Activated CD8-positive, alpha-beta T cell treated with anti-CD3 and anti-CD28 coated beads for 36 hours (primary cell): Measurements from ENCODE around the gene BGN. TPM values are rescaled to one million over a fixed set of nuclear protein-coding genes. Genes with fewer than 3 reads are reported as not detected.

ENCODE experiments used
- ATAC-seq: fragments of 200-7000 bp; cut with Tn5 transposase; one replicate; pipeline ENCODE4 v1.10.0; 2021; ENCODE audit warnings: mild to moderate bottlenecking, moderate library complexity
- CTCF ChIA-PET: fragments of 350-600 bp; sonication (Branson Sonifier 250); formaldehyde crosslinking; loops from one replicate; lab custom pipeline; 2021; ENCODE audit warnings: antibody characterized with exemption; lab: Charles Lee
- POLR2A ChIA-PET: fragments of 350-600 bp; sonication (Branson Sonifier 250); formaldehyde crosslinking; loops from one replicate; lab custom pipeline; 2021; ENCODE audit warnings: antibody characterized with exemption; lab: Charles Lee
- DNase-seq: peaks from one replicate; pipeline ENCODE4 v3.0.0-alpha.2; 2020
- H3K27ac Mint-ChIP-seq: one replicate; pipeline ENCODE4 v1.8.0; 2021; ENCODE audit warnings: mild to moderate bottlenecking, mixed read lengths
- H3K27me3 Mint-ChIP-seq: one replicate; pipeline ENCODE4 v1.8.0; 2021; ENCODE audit warnings: mixed read lengths
- H3K36me3 Mint-ChIP-seq: one replicate; pipeline ENCODE4 v1.8.0; 2021; ENCODE audit warnings: low read depth, mixed read lengths
- H3K4me1 Mint-ChIP-seq: one replicate; pipeline ENCODE4 v1.8.0; 2021; ENCODE audit warnings: low read depth, mixed read lengths
- H3K4me3 Mint-ChIP-seq: one replicate; pipeline ENCODE4 v1.8.0; 2021; ENCODE audit warnings: mild to moderate bottlenecking, moderate library complexity, mixed read lengths
- H3K9me3 Mint-ChIP-seq: one replicate; pipeline ENCODE4 v1.8.0; 2021; ENCODE audit warnings: mixed read lengths
- CTCF ChIP-seq: fragments of 200-600 bp; IDR thresholded peaks from one replicate; pipeline ENCODE4 v1.8.0; 2022; ENCODE audit warnings: antibody characterized with exemption, mild to moderate bottlenecking
- intact Hi-C: fragments of 100-400 bp; cut with micrococcal nuclease; formaldehyde crosslinking; loops from one replicate; pipeline ENCODE4 v1.10.0; 2022
- total RNA-seq, 2 experiments: library from RNA; stranded (reverse); gene quantifications; one replicate each; pipeline ENCODE4 v1.2.3, GENCODE V29; 2021

Gene BGN
- total RNA-seq, 2 experiments from 2014 or later, result not detected

DNA sequence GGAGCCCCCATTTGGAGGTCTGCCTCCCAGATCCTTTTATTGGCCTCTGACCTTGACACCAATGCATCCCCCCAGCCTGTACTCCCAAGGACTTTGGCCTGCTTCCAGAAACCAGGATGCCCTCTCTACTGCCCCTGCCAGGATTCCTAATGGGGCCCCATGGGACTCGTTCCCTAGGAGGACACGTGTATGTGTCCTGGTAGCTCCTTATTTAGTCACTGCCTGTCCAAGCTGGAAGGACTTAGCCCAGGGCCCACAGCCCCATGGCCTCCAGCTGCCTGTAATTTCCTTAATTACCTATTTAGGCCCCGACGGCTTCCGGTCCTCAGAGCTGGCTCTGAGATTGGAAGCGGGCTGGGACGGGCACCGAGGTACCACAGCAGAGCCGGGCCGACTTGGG lies 32.0 kb downstream of the BGN start:
- ATAC-seq, result no peak
- ChIA-PET POLR2A (no interaction called here), CTCF (no interaction called here)
- no peaks in the 10 kb centered on the region for H3K9me3 Mint-ChIP-seq
- H3K27ac Mint-ChIP-seq, result no peak overlapping the region
- DNase-seq, result no peak
- H3K4me1 Mint-ChIP-seq, result no peaks in the 10 kb centered on the region
- TF ChIP-seq CTCF, result no peak
- intact Hi-C loops, result no loop called here
- H3K4me3 Mint-ChIP-seq, result no peak overlapping the region
- H3K36me3 Mint-ChIP-seq, result no peaks in the 10 kb centered on the region
- H3K27me3 Mint-ChIP-seq, result peaks cover 6% of the 10 kb centered on the region

- intact Hi-C loops, result no loop called here
- Mint-ChIP-seq H3K36me3 (no peaks in the 10 kb centered on the region), H3K27me3 (peaks cover 3% of the 10 kb centered on the region), H3K9me3 (no peaks in the 10 kb centered on the region), H3K4me3 (no peak overlapping the region), H3K27ac (no peak overlapping the region), H3K4me1 (no peaks in the 10 kb centered on the region)
- ChIA-PET CTCF (no interaction called here), POLR2A (interaction anchor here (0.9 kb wide), 1 partner anchor 12 kb away, joined by 3 read pairs; no protein-coding TSS in a partner anchor)
- ATAC-seq (no peak), DNase-seq (no peak)
- no peak for TF ChIP-seq CTCF
These were observed 32.4 kb downstream of the BGN start for GRCh38 chrX:153527208-153527607.

DNA sequence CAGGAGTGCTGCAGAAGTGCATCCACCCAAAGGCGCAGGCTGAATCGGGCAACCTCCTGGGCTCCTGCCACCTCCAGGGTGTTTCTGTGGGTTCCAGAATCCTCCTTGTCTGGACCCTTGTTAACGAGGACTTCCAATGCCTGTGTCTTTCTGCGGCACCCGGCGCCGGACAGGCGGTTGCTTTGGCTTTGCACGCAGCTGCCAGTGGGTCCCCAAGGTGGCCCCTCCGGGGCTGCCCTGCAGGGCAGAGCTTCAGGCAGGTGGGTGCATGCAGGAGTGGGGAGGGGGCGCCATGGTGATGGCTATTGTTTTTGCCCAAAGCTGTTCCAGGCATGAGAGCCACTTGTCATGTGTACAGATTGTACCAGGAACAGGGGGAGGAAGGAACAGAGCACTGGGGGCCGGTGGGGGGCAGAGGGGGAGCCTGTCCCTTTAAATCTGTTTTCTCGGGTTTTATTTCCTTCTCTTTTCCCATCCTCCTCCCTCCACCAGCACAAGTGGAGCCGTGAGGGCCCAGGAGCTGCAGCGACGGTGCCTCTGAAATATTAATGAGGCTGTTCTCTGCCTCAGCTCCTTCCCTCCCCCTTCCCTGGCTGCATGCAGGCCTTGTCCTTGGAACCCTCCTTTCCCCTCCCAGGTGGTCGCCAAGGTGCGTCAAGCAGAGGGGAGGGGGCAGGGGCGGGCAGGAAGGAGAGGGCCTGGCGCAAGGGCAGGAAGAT lies 35.8 kb downstream of the BGN start:
- no peaks in the 10 kb centered on the region for H3K4me1 Mint-ChIP-seq
- no peak for DNase-seq
- intact Hi-C loops, result no loop called here
- H3K27me3 Mint-ChIP-seq, result peaks cover 3% of the 10 kb centered on the region
- ChIA-PET POLR2A (no interaction called here), CTCF (interaction anchor here (1.2 kb wide), 1 partner anchor 9 kb away, joined by 6 read pairs; no protein-coding TSS in a partner anchor)
- no peak overlapping the region for H3K27ac Mint-ChIP-seq
- TF ChIP-seq CTCF, result no peak
- no peak overlapping the region for H3K4me3 Mint-ChIP-seq
- no peaks in the 10 kb centered on the region for H3K9me3 Mint-ChIP-seq
- no peak for ATAC-seq
- H3K36me3 Mint-ChIP-seq, result no peaks in the 10 kb centered on the region

DNA sequence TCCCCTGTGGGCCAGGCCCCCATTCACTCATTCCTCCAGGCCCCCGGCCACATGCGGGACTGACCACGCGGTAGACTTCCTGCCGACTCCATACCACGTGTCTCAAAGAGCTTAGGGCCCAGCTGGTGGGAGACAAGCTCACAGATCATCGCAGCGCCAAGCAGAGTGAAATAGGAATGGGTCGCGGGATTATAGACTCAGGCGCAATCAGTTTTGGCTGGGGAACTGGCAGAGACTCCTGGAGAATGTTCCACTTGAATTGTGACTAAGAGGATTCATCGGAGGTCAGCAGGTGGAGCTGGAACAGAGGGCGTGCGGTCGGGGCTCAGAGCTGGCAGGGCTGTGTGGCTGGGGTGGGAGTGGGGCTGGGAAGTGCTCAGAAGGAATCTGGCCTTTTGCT lies 38.3 kb downstream of the BGN start:
- no peak for TF ChIP-seq CTCF
- Mint-ChIP-seq H3K36me3 (no peaks in the 10 kb centered on the region), H3K27me3 (no peaks in the 10 kb centered on the region), H3K27ac (no peak overlapping the region), H3K9me3 (no peaks in the 10 kb centered on the region), H3K4me3 (no peak overlapping the region), H3K4me1 (no peaks in the 10 kb centered on the region)
- DNase-seq, result no peak
- intact Hi-C loops, result no loop called here
- POLR2A ChIA-PET, result no interaction called here
- ATAC-seq, result no peak
- CTCF ChIA-PET, result interaction anchor here (0.9 kb wide), 1 partner anchor 135 kb away, joined by 3 read pairs; no protein-coding TSS in a partner anchor

DNA sequence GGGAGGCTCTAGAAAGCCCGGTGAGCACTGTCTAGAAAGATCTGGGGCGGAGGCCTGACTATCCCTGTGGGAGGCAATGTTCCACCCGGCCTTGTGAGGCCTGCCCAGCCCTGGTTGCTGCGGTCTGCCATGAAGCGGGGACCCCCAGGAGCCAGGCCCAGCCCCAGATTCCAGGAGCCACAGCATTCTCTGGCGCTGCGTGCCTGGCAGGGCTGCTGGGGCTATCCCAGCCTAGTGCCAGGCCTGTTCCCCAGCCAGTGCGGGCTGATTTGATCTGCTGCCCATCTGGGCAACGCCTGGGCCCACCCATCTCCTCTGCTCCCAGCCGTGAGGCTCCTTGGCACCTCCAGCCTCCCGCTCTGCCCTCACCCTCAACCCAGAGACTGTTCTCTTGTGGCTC lies 42.3 kb downstream of the BGN start:
- CTCF ChIA-PET, result interaction anchor here (1.0 to 1.1 kb wide), 3 partner anchors 72 to 131 kb away, joined by 3 to 4 read pairs (median 3); no protein-coding TSS in a partner anchor
- no peak for ATAC-seq
- H3K36me3 Mint-ChIP-seq, result no peaks in the 10 kb centered on the region
- H3K27me3 Mint-ChIP-seq, result no peaks in the 10 kb centered on the region
- H3K4me1 Mint-ChIP-seq, result no peaks in the 10 kb centered on the region
- DNase-seq, result no peak
- H3K9me3 Mint-ChIP-seq, result no peaks in the 10 kb centered on the region
- POLR2A ChIA-PET, result no interaction called here
- intact Hi-C loops, result no loop called here
- H3K4me3 Mint-ChIP-seq, result no peak overlapping the region
- no peak for TF ChIP-seq CTCF
- no peak overlapping the region for H3K27ac Mint-ChIP-seq
